ENCODE results near the gene FBLIM1.

DNA sequence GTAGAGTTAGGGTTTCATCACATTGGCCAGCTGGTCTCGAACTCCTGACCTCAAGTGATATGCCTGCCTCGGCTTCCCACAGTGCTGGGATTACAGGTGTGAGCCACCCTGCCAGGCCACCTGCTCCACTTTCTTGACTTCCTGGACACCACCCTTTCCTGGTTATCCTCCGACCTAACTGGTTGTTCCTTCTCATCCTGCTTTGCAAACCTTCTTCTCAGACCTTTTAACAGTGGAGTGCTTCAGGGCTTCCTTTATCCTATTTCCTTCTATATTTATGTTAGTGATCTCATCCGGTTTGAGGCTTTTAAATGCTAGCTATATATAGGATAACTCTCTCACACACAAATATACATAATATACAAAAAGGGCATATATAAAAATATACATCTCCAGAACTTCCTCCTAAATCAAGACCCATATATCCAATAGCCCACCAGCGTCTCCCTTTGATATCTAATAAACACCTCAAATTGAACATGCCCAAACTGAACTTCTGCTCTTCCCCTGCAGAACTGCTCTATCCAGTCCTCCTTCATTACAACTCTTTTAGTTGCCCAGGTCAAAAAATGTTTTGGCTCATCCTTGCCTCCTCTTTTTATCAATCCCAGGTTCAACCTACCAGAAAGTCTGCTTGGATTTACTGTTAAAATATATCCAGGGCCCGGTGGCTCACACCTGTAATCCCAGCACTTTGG lies 68.4 kb downstream of the FBLIM1 start:
- TF ChIP-seq, protein P1, sequence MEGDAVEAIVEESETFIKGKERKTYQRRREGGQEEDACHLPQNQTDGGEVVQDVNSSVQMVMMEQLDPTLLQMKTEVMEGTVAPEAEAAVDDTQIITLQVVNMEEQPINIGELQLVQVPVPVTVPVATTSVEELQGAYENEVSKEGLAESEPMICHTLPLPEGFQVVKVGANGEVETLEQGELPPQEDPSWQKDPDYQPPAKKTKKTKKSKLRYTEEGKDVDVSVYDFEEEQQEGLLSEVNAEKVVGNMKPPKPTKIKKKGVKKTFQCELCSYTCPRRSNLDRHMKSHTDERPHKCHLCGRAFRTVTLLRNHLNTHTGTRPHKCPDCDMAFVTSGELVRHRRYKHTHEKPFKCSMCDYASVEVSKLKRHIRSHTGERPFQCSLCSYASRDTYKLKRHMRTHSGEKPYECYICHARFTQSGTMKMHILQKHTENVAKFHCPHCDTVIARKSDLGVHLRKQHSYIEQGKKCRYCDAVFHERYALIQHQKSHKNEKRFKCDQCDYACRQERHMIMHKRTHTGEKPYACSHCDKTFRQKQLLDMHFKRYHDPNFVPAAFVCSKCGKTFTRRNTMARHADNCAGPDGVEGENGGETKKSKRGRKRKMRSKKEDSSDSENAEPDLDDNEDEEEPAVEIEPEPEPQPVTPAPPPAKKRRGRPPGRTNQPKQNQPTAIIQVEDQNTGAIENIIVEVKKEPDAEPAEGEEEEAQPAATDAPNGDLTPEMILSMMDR (IDR thresholded peaks at IDR 0.05), result no peak
- TF ChIP-seq POLR2A (IDR thresholded peaks at IDR 0.05) (no peak), EP300 (IDR thresholded peaks at IDR 0.05) (no peak)
